Right kidney (tissue), 1 donor: Measurements from ENCODE around the gene POU2F1.

ENCODE experiments used
- DNase-seq: peaks from one replicate; pipeline ENCODE4 v3.0.0-alpha.2; 2016

Gene POU2F1

GRCh38 chr1:167371030-167371429, 150.3 kb downstream of the POU2F1 start:
- DNase-seq, result no peak

DNA sequence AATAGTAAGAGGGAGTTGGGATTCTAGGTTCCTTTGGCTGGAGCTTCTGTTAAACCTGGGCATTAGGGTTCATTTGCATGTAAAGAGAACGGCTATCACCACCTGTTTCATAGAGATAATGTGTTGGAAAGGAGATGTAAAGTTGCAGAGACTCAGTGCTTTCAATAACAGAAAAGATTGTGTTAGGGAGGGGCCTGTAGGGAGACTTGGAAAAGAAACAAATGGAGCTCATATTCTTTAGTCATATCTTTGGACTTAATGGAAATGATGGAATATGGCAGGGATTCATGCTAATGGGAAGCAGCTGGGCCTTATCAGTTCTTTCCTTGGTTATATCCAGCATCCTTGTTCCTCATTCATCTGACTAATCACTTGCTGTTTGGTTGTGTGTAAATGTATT, 152.7 kb downstream of the POU2F1 start:
- DNase-seq, result no peak

GRCh38 chr1:167373986-167374385, 153.3 kb downstream of the POU2F1 start:
- DNase-seq, result no peak

DNA sequence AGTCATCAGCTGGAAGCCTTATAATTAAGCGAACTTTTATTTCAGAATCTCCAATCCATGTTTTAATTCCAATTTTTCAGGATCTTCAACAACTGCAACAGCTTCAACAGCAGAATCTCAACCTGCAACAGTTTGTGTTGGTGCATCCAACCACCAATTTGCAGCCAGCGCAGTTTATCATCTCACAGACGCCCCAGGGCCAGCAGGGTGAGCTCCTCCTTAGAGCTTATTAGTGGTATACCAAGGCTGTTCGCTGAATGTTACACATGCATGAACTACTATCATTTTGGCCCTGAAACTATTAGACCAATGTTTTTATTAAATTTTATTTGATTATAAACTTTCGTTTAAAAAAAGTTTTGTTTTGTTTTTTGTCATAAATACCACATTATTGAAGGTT, 155.3 kb downstream of the POU2F1 start:
- no peak for DNase-seq

- DNase-seq, result no peak
Measured at GRCh38 chr1:167387251-167387910, 166.7 kb downstream of the POU2F1 start.

DNA sequence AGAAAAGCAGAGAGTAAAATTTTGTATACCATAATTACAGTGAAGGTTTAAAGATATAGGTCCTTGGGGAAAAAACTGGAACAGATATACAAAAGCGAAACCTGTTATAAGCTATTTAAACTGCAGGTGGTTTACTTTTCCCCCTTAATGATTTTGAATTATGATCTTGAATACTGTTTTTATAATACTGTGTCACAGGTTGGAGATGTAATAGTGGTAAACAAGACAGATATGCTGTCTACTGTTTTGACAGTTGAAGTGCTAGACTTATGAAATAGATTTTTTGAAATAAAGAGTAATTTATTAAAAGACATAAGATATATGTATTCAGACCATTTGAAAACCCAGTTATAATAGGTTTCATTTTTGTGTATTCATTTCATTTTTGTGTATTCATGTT, 168.3 kb downstream of the POU2F1 start:
- DNase-seq, result no peak

- no peak for DNase-seq
Measured at GRCh38 chr1:167392200-167392696, 171.6 kb downstream of the POU2F1 start.

- no peak for DNase-seq
Measured at GRCh38 chr1:167400359-167400953, 179.8 kb downstream of the POU2F1 start.

GRCh38 chr1:167401260-167401873, 180.7 kb downstream of the POU2F1 start:
- peak; percentile 8 for DNase-seq

GRCh38 chr1:167404161-167404888, 183.6 kb downstream of the POU2F1 start:
- no peak for DNase-seq

DNA sequence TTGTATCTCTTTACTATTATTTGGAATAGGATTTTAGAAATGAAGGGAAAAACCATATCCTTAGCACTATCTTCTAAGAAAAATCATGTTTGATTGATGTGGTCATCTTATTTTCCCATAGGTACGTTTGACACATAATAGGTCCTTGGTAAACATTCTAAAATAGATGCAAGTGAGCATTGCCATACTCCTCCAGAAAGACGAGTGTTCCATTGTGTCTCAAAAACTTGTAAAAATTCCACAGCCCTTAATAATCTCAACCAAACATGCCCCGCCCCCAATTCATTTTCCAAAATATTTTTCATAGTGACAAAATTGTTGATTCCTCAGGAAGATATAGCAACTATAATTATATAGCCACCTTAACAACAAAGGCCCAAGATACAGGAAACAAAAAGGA, 184.2 kb downstream of the POU2F1 start:
- DNase-seq, result no peak

- no peak for DNase-seq
Measured at GRCh38 chr1:167408355-167408754, 187.7 kb downstream of the POU2F1 start.

DNA sequence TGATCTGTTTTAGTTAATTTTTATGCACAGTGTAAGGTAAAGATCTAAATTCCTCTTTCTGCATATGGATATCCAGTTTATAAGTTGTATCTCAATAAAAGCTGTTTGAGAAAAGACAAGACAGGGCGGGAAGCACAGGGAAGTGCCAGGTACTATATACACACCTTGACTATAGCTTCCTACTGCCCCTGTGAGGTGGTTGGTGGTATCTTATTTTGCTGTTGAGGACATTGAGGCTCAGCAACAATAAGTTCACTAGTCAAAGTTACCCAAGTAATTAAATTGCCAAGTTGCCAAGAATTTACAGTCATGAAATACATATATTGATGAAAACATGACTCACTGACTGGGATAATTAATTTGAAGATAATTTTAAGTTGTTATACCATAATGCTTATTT, 188.5 kb downstream of the POU2F1 start:
- no peak for DNase-seq

GRCh38 chr1:167412072-167412471, 191.4 kb downstream of the POU2F1 start:
- no peak for DNase-seq

DNA sequence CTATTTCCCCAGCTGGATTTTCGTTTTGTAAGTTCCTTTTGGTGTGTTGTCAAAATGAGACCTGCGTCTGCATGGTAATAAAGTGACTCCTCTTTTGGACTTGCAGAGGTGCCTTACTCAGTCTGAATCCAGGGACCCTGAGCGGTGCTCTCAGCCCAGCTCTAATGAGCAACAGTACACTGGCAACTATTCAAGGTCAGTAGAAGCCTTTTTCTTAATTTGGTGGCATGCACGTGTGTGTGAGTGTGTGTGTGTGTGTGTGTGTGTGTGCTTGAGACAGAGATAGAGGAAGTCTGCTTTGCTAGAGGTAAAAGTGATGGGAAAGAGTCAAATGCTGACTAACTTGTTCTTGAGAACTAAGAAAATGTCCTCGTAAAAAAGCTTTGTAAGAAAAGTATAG, 192.2 kb downstream of the POU2F1 start:
- DNase-seq, result no peak

DNA sequence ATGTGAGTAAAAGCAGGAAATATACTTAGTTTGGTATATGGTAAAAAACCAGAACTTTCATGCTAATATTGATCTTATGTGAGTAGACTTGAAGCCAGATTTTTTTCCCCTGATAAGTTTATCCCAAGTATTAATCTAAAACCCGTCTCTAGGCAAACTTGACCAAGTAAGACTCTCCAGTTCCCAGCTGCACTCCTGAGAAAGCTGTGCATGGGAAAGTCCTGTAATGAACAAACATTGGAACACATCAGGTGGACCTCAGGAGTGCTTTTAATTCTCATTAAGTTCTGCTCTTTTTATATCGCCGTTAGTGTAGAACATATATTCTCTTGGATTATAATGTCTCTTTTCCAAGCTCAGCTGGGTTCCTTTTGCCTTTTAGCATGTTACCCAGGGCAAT, 192.6 kb downstream of the POU2F1 start:
- no peak for DNase-seq

DNA sequence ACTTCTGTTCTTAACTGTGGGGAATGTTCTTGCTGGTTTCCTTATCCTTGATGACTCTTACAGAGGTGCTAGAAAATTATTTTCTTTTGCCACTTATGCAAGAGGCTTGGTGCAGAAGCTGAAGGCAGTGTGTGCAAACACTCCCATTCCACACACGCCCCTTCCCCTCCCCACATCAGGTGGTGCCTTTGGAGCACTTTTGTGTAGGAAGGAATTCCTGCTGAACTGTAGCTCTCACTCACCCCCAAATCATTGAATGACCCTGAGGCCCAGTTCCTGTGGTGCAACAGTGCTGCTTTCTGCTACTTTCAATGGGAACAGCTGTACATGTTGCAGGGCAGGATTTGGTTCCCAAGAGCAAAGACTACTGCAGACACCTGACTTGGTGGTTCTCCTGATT, 195.8 kb downstream of the POU2F1 start:
- DNase-seq, result no peak

GRCh38 chr1:167418391-167418790, 197.7 kb downstream of the POU2F1 start:
- DNase-seq, result no peak

DNA sequence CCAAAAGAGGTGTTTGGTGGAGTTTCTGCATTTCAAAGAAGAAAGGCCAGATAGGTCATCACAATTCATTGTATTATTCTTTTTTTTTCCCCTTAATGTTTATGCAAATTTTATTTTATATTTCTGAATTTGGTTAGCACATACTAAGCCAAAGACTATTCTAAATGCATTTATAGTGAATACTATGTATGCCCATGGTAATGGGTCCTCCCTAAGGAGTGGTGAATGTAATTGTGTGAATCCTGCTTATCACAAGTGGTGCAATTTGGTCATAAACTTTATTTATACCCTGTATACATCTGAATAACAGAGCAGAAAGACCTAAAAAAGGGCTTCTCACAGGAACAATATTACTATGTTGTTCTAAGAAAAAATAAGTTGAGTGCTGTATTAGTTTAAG, 198.6 kb downstream of the POU2F1 start:
- no peak for DNase-seq

DNA sequence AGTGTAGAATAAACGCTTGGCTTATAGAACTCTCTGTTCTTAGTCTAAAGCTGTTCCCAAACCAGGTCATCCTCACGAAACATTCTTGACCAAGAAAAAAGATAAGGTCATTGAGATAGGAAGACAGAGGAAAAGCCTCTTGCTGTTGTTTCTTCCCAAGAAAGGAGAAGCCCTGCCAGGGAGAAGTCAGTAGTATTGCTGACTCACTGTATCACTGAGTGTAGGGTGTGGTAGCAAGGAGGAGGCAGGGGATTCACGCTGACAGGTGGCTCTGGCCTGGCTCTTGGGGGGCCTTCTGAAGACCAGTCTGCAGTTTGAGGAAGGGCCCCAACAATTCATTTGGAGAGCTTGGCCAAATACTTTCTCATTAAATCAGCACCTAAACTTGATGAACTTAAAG, 199.8 kb downstream of the POU2F1 start:
- no peak for DNase-seq

GRCh38 chr1:167423684-167424619, 203.3 kb downstream of the POU2F1 start:
- no peak for DNase-seq

- no peak for DNase-seq
Measured at GRCh38 chr1:167425482-167425881, 204.8 kb downstream of the POU2F1 start.
